Mesothelial cell of epicardium (in vitro differentiated cells): ENCODE results near the gene CCN6. TPM values are rescaled to one million over a fixed set of nuclear protein-coding genes. Genes with fewer than 3 reads are reported as not detected.
"Not testable (repeated sequence)": the region's sequence is repeated elsewhere in the genome, so short reads cannot be mapped to it uniquely, and the experiment has no call there.

Source experiments
- DNase-seq, 2 experiments: peaks; one replicate each; pipeline ENCODE4 v3.0.0; 2021; ENCODE audit warnings: low spot score in 2 of 2; ENCODE audit not compliant: unreplicated experiment in 2 of 2
- H3K27ac Mint-ChIP-seq: 2 replicates; pipeline ENCODE4 v1.8.0; 2021; ENCODE audit warnings: mixed read lengths
- H3K27me3 Mint-ChIP-seq: 2 replicates; pipeline ENCODE4 v1.8.0; 2021; ENCODE audit warnings: low read depth, mixed read lengths
- H3K36me3 Mint-ChIP-seq: 2 replicates; pipeline ENCODE4 v1.8.0; 2021; ENCODE audit warnings: mixed read lengths
- H3K4me1 Mint-ChIP-seq: 2 replicates; pipeline ENCODE4 v1.8.0; 2021; ENCODE audit warnings: mixed read lengths
- H3K4me3 Mint-ChIP-seq: 2 replicates; pipeline ENCODE4 v1.8.0; 2021; ENCODE audit warnings: mild to moderate bottlenecking, moderate library complexity, mixed read lengths
- H3K9me3 Mint-ChIP-seq: 2 replicates; pipeline ENCODE4 v1.8.0; 2021; ENCODE audit warnings: mixed read lengths
- total RNA-seq: library from RNA; stranded (reverse); gene quantifications from 3 replicates; pipeline ENCODE4 v1.2.1, GENCODE V29; 2021
- TF ChIP-seq, protein P1 (sequence below): fragments of 200-600 bp; sonication (generic); IDR thresholded peaks from one replicate; pipeline ENCODE4 v1.5.0; 2021; ENCODE audit warnings: antibody characterized with exemption; ENCODE audit not compliant: unreplicated experiment

Gene CCN6
- total RNA-seq, 1 donor from 2014 or later = not detected

DNA sequence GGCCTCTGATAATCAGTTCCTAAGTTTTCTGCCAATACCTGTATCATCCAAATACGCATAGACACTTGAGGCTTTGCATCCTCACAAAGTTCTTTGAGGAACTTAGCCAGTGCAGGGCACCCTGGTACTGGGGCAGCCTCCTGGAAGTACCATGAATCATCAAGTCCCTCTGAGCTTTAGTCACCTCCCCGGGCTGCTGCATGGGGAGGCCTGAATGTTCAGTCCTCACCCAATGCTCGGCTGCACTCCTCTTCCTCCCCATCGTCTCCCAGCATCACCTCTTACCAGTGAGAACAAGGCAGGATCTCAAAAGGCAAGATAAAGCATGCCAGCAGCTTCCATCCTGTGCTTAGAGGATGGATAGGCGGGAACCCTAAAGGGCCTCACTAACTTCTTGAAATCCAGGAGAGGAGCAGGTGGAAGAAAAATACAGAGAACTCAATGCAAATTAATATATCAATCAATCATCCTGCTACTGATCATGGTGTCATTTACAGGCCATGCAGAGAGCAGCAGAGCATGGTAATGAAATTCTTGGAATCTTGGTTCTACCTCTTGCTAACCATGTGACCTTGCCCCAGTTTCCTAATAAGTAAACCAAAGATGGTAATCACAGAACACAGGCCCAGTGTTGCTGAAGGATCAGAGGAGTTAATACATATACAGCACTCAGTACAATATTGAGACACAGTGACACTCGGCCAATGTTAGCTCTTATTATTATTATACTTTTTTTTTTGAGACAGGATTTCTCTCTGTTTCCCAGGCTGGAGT, 4.7 kb upstream of the CCN6 start:
- Mint-ChIP-seq H3K9me3 (no peaks in the 10 kb centered on the region), H3K4me3 (no peak overlapping the region), H3K4me1 (peaks cover 13% of the 10 kb centered on the region), H3K27me3 (no peaks in the 10 kb centered on the region), H3K27ac (no peak overlapping the region), H3K36me3 (no peaks in the 10 kb centered on the region)
- no peak for DNase-seq
- TF ChIP-seq, protein P1, sequence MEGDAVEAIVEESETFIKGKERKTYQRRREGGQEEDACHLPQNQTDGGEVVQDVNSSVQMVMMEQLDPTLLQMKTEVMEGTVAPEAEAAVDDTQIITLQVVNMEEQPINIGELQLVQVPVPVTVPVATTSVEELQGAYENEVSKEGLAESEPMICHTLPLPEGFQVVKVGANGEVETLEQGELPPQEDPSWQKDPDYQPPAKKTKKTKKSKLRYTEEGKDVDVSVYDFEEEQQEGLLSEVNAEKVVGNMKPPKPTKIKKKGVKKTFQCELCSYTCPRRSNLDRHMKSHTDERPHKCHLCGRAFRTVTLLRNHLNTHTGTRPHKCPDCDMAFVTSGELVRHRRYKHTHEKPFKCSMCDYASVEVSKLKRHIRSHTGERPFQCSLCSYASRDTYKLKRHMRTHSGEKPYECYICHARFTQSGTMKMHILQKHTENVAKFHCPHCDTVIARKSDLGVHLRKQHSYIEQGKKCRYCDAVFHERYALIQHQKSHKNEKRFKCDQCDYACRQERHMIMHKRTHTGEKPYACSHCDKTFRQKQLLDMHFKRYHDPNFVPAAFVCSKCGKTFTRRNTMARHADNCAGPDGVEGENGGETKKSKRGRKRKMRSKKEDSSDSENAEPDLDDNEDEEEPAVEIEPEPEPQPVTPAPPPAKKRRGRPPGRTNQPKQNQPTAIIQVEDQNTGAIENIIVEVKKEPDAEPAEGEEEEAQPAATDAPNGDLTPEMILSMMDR = no peak

DNA sequence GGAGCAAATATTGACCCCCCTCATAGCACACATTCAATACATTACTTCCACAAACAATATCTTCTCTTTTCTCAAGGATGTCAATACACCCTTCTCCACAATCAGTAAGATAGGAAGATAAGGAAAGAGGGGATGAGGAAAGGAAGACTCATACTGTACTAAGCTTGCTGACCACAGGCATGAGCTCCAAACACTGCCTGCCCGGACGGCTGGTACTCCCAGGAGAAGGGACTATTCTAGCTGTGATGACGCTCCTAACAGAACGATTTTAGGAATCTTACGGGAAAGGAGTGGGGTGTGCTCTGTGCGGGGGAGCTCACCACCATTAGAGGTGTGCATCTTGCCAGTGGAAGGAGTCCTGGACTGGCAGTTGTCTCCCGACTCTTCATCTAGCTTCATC, 3.9 kb upstream of the CCN6 start:
- Mint-ChIP-seq H3K9me3 (no peaks in the 10 kb centered on the region), H3K27me3 (no peaks in the 10 kb centered on the region), H3K4me3 (no peak overlapping the region), H3K4me1 (peaks cover 8% of the 10 kb centered on the region), H3K36me3 (no peaks in the 10 kb centered on the region), H3K27ac (no peak overlapping the region)
- DNase-seq = no peak
- TF ChIP-seq, protein P1 = no peak

DNA sequence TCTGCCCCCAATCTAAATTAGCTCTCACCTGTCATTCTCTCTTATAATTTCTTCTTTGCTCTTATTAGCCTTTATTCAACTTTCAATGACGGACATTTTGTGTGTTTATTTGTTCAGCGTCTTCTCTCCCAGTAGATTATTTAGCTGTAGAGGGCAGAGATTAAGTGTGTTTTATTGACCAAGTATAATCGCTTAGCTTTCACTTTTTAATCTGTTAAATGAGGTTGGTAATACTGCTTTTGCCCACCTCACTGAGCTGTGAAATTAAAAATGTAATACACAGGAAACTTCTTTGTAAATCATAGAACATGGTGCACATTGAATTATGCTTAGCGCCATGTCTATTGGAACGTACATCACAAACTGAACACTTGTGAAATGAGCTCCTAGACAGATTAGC, 3.5 kb upstream of the CCN6 start:
- Mint-ChIP-seq H3K4me3 (no peak overlapping the region), H3K36me3 (no peaks in the 10 kb centered on the region), H3K9me3 (no peaks in the 10 kb centered on the region), H3K4me1 (peaks cover 6% of the 10 kb centered on the region), H3K27me3 (no peaks in the 10 kb centered on the region), H3K27ac (no peak overlapping the region)
- TF ChIP-seq, protein P1 = no peak
- no peak for DNase-seq

DNA sequence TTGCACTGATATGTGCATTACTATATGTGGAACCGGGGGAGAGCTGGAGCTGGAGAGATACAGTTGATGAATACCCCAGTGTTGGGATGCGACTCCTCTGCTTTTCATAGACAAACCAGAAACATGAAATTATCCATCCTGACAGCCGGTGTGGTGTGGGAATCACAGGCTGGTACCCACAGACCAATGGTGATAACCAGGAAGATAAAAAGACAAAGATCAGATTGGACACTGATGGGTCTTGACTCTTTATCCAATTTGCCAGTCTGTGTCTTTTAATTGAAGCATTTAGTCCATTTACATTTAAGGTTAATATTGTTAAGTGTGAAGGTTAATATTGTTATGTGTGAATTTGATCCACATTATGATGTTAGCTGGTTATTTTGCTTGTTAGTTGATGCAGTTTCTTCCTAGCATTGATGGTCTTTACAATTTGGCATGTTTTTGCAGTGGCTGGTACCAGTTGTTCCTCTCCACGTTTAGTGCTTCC, 2.6 kb upstream of the CCN6 start:
- H3K4me3 Mint-ChIP-seq, H3K36me3 Mint-ChIP-seq, H3K27me3 Mint-ChIP-seq, H3K4me1 Mint-ChIP-seq, H3K27ac Mint-ChIP-seq, H3K9me3 Mint-ChIP-seq, DNase-seq: not testable (repeated sequence)

DNA sequence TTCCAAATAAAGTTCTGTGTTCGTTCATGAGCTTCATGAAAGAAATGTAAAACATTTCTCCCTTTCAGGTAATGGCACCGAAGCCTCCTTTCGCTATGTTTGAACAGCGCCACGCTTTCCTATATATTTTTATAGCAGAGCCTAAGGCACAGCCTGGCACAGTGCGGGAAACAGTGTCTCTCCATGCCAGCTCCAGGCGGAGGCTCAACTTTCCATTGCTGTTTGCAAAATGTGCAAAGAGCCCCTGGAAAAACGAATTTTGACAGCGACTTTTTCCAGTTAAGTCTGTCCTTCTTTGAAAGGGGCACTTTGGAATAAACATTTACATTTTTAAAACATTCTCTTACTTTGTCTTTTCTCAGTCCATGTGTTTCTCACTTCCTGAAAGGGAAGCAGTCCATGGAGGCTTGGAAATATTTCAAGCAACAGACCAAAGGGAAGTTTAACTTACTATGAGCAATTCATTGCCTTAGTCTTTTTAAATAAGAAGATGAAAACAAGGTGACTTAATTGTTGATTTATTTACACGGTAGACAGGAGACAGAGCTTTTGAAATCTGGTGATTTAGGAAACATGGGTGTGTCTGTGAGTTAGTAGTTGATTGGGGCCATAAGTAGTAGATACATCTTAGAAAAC, 769 bp downstream of the CCN6 start:
- Mint-ChIP-seq H3K27ac (no peak overlapping the region), H3K4me3 (no peak overlapping the region), H3K36me3 (no peaks in the 10 kb centered on the region), H3K9me3 (no peaks in the 10 kb centered on the region), H3K4me1 (peaks cover 6% of the 10 kb centered on the region), H3K27me3 (no peaks in the 10 kb centered on the region)
- DNase-seq = no peak
- TF ChIP-seq, protein P1 = no peak
